GM18951 (cell line): ENCODE data around the gene RAET1G.

Experiments
- POLR2A ChIP-seq: IDR thresholded peaks from 4 replicates; pipeline ENCODE4 v1.6.1; 2011; ENCODE audit warnings: mild to moderate bottlenecking; ENCODE audit not compliant: insufficient read length, insufficient read depth; ENCODE audit errors: extremely low read depth
- in situ Hi-C: fragments of 300-500 bp; cut with MboI; formaldehyde crosslinking; loops from one replicate; pipeline ENCODE4 v1.12.0; 2022; ENCODE audit warnings: low sequenced_read_pairs, mixed read lengths, inconsistent platforms; ENCODE audit not compliant: unreplicated experiment

RAET1G gene

GRCh38 chr6:149871182-149871581 is 51.7 kb downstream of the RAET1G start:
- no peak for TF ChIP-seq POLR2A

GRCh38 chr6:149869275-149869892 is 53.5 kb downstream of the RAET1G start:
- no peak for TF ChIP-seq POLR2A
- in situ Hi-C loops, result no loop called here

More at GRCh38 chr6:149871182-149871581, 51.7 kb downstream of the RAET1G start:
- in situ Hi-C loops, result no loop called here

- in situ Hi-C loops, result no loop called here
- TF ChIP-seq POLR2A, result no peak
Observed at GRCh38 chr6:149867876-149868640, 54.9 kb downstream of the RAET1G start.
